ENCODE measurements around the gene RAB38. TPM values are rescaled to one million over a fixed set of nuclear protein-coding genes. Genes with fewer than 3 reads are reported as not detected.

RAB38 gene
- total and polyA plus RNA-seq, 9 donors = 0.91 to 4.3 (median 2.4) TPM

GRCh38 chr11:88151709-88152265 is 23.5 kb downstream of the RAB38 start:
- intact Hi-C loops (cut with DNase I) = no loop called here
- TF ChIP-seq CTCF (IDR thresholded peaks at IDR 0.05) (no peak), POLR2A (IDR thresholded peaks at IDR 0.05) (no peak), EP300 (IDR thresholded peaks at IDR 0.05) (no peak)
- Histone ChIP-seq H3K4me1 (ENCODE audit: insufficient read depth) (no peaks in the 10 kb centered on the region), H3K27me3 (no peaks in the 10 kb centered on the region), H3K27ac (no peak overlapping the region), H3K36me3 (no peaks in the 10 kb centered on the region), H3K4me3 (no peak overlapping the region), H3K9me3 (peaks cover 0 to 5% of the 10 kb centered on the region in 2 donors)
- no peak for DNase-seq
- whole genome bisulfite sequencing, 3 donors = 78 to 88% (median 81%) methylated on average over 5 of the region's 5 CpGs

- Histone ChIP-seq H3K27me3 (no peaks in the 10 kb centered on the region), H3K4me1 (ENCODE audit: insufficient read depth) (no peaks in the 10 kb centered on the region), H3K36me3 (no peaks in the 10 kb centered on the region), H3K9me3 (no peaks in the 10 kb centered on the region), H3K27ac (no peak overlapping the region), H3K4me3 (no peak overlapping the region)
- no peak for DNase-seq
- 95 to 97% (median 96%) methylated on average over 1 of the region's 1 CpG for WGBS, 3 donors
- intact Hi-C loops (cut with DNase I) = no loop called here
- TF ChIP-seq POLR2A (IDR thresholded peaks at IDR 0.05) (no peak), CTCF (IDR thresholded peaks at IDR 0.05) (no peak), EP300 (IDR thresholded peaks at IDR 0.05) (no peak)
These were observed 29.1 kb downstream of the RAB38 start for GRCh38 chr11:88146106-88146505.

GRCh38 chr11:88139865-88140264 is 35.4 kb downstream of the RAB38 start:
- no peaks in the 10 kb centered on the region for H3K4me1 ChIP-seq (ENCODE audit: insufficient read depth)
- no peak for DNase-seq
- H3K27ac ChIP-seq = no peak overlapping the region
- WGBS, 3 donors = 31 to 64% (median 60%) methylated on average over 1 of the region's 1 CpG
- no peaks in the 10 kb centered on the region for H3K27me3 ChIP-seq
- no peak overlapping the region for H3K4me3 ChIP-seq
- intact Hi-C loops (cut with DNase I) = no loop called here
- H3K9me3 ChIP-seq = no peaks in the 10 kb centered on the region
- no peaks in the 10 kb centered on the region for H3K36me3 ChIP-seq
- no peak for TF ChIP-seq EP300 (IDR thresholded peaks at IDR 0.05)
- TF ChIP-seq CTCF (IDR thresholded peaks at IDR 0.05) = no peak
- TF ChIP-seq POLR2A (IDR thresholded peaks at IDR 0.05) = no peak

GRCh38 chr11:88131764-88132470 is 43.3 kb downstream of the RAB38 start:
- WGBS, 3 donors = 71 to 81% (median 73%) methylated on average over 3 of the region's 3 CpGs
- Histone ChIP-seq H3K4me3 (no peak overlapping the region), H3K36me3 (no peaks in the 10 kb centered on the region), H3K27me3 (no peaks in the 10 kb centered on the region), H3K9me3 (peaks cover 0 to 7% of the 10 kb centered on the region in 2 donors), H3K27ac (no peak overlapping the region), H3K4me1 (ENCODE audit: insufficient read depth) (no peaks in the 10 kb centered on the region)
- no peak for DNase-seq
- intact Hi-C loops (cut with DNase I) = no loop called here
- TF ChIP-seq EP300 (IDR thresholded peaks at IDR 0.05) (no peak), POLR2A (IDR thresholded peaks at IDR 0.05) (no peak), CTCF (IDR thresholded peaks at IDR 0.05) (no peak)
